ENCODE measurements around the gene PRPF38A. TPM values are rescaled to one million over a fixed set of nuclear protein-coding genes. Genes with fewer than 3 reads are reported as not detected.

Gene PRPF38A
- total RNA-seq, 1 donor from 2014 or later: 31.8 TPM

- no peak overlapping the region for H3K4me2 ChIP-seq (ENCODE audit: low read length)
- DNase-seq (ENCODE audit: low read depth) (no peak), FAIRE-seq (no peak)
- H3K79me2 ChIP-seq (ENCODE audit: insufficient read depth, low read length): peaks cover 23% of the 10 kb centered on the region
- H3K27ac Mint-ChIP-seq (ENCODE audit: unreplicated experiment): no peak overlapping the region
- no peak overlapping the region for H3K4me3 ChIP-seq (ENCODE audit: insufficient read depth, low read depth, low read length)
- H3K4me1 Mint-ChIP-seq (ENCODE audit: low read depth, unreplicated experiment): peaks cover 5% of the 10 kb centered on the region
- H3K4me1 ChIP-seq (ENCODE audit: insufficient read depth, low read length): peaks cover 9% of the 10 kb centered on the region
- no peaks in the 10 kb centered on the region for H3K36me3 Mint-ChIP-seq (ENCODE audit: low read depth, unreplicated experiment)
- H4K20me1 ChIP-seq (ENCODE audit: insufficient read depth, low read length): no peaks in the 10 kb centered on the region
- H3K27me3 Mint-ChIP-seq (ENCODE audit: low read depth, unreplicated experiment): no peaks in the 10 kb centered on the region
- no peaks in the 10 kb centered on the region for H3K9me3 ChIP-seq (ENCODE audit: insufficient read depth, low read depth, low read length)
- peaks cover 4% of the 10 kb centered on the region for H3K36me3 ChIP-seq (ENCODE audit: insufficient read depth, low read length)
- H3K27ac ChIP-seq (ENCODE audit: low read depth, low read length): no peak overlapping the region
- no peak overlapping the region for H2AFZ ChIP-seq (ENCODE audit: low read depth, low read length)
- H3K9me3 Mint-ChIP-seq (ENCODE audit: unreplicated experiment): no peaks in the 10 kb centered on the region
- TF ChIP-seq CTCF (IDR thresholded peaks at IDR 0.05; ENCODE audit: insufficient read depth, low read depth, low read length) (no peak), EZH2 (IDR thresholded peaks at IDR 0.05; ENCODE audit: insufficient read depth, low read length) (no peak)
- H3K9ac ChIP-seq (ENCODE audit: low read length): no peak overlapping the region
- H3K4me3 Mint-ChIP-seq (ENCODE audit: unreplicated experiment): no peak overlapping the region
- no peaks in the 10 kb centered on the region for H3K27me3 ChIP-seq (ENCODE audit: insufficient read depth, low read length)
Measured at GRCh38 chr1:52400131-52400530, 4.3 kb upstream of the PRPF38A start.

GRCh38 chr1:52402860-52403240 is 1.6 kb upstream of the PRPF38A start:
- H4K20me1 ChIP-seq (ENCODE audit: insufficient read depth, low read length): no peaks in the 10 kb centered on the region
- H3K79me2 ChIP-seq (ENCODE audit: insufficient read depth, low read length): peaks cover 45% of the 10 kb centered on the region
- no peak for DNase-seq (ENCODE audit: low read depth)
- H3K27me3 Mint-ChIP-seq (ENCODE audit: low read depth, unreplicated experiment): no peaks in the 10 kb centered on the region
- H3K27me3 ChIP-seq (ENCODE audit: insufficient read depth, low read length): no peaks in the 10 kb centered on the region
- H3K9me3 ChIP-seq (ENCODE audit: insufficient read depth, low read depth, low read length): no peaks in the 10 kb centered on the region
- no peak for FAIRE-seq
- peak overlapping the region; percentile 97 for H3K9ac ChIP-seq (ENCODE audit: low read length)
- peaks cover 3% of the 10 kb centered on the region for H3K36me3 Mint-ChIP-seq (ENCODE audit: low read depth, unreplicated experiment)
- H3K9me3 Mint-ChIP-seq (ENCODE audit: unreplicated experiment): no peaks in the 10 kb centered on the region
- peaks cover 4% of the 10 kb centered on the region for H3K36me3 ChIP-seq (ENCODE audit: insufficient read depth, low read length)
- peak overlapping the region; percentile 92 for H3K4me2 ChIP-seq (ENCODE audit: low read length)
- peaks cover 7% of the 10 kb centered on the region for H3K4me1 Mint-ChIP-seq (ENCODE audit: low read depth, unreplicated experiment)
- peaks cover 14% of the 10 kb centered on the region for H3K4me1 ChIP-seq (ENCODE audit: insufficient read depth, low read length)
- no peak overlapping the region for H2AFZ ChIP-seq (ENCODE audit: low read depth, low read length)
- H3K27ac Mint-ChIP-seq (ENCODE audit: unreplicated experiment): no peak overlapping the region
- no peak overlapping the region for H3K27ac ChIP-seq (ENCODE audit: low read depth, low read length)
- peak overlapping the region; percentile 100 for H3K4me3 Mint-ChIP-seq (ENCODE audit: unreplicated experiment)
- TF ChIP-seq EZH2 (IDR thresholded peaks at IDR 0.05; ENCODE audit: insufficient read depth, low read length) (no peak), CTCF (IDR thresholded peaks at IDR 0.05; ENCODE audit: insufficient read depth, low read depth, low read length) (no peak)
- H3K4me3 ChIP-seq (ENCODE audit: insufficient read depth, low read depth, low read length): peak overlapping the region; percentile 99

- Histone ChIP-seq H2AFZ (ENCODE audit: low read depth, low read length) (peak overlapping the region; percentile 96), H3K79me2 (ENCODE audit: insufficient read depth, low read length) (peaks cover 48% of the 10 kb centered on the region), H3K4me2 (ENCODE audit: low read length) (peak overlapping the region; percentile 92), H3K27me3 (ENCODE audit: insufficient read depth, low read length) (no peaks in the 10 kb centered on the region), H3K36me3 (ENCODE audit: insufficient read depth, low read length) (peaks cover 9% of the 10 kb centered on the region), H4K20me1 (ENCODE audit: insufficient read depth, low read length) (peaks cover 5% of the 10 kb centered on the region), H3K27ac (ENCODE audit: low read depth, low read length) (peak overlapping the region; percentile 92), H3K4me3 (ENCODE audit: insufficient read depth, low read depth, low read length) (peak overlapping the region; percentile 99), H3K9me3 (ENCODE audit: insufficient read depth, low read depth, low read length) (no peaks in the 10 kb centered on the region), H3K9ac (ENCODE audit: low read length) (peak overlapping the region; percentile 97), H3K4me1 (ENCODE audit: insufficient read depth, low read length) (peaks cover 14% of the 10 kb centered on the region)
- TF ChIP-seq CTCF (IDR thresholded peaks at IDR 0.05; ENCODE audit: insufficient read depth, low read depth, low read length) (no peak), EZH2 (IDR thresholded peaks at IDR 0.05; ENCODE audit: insufficient read depth, low read length) (no peak)
- Mint-ChIP-seq H3K27me3 (ENCODE audit: low read depth, unreplicated experiment) (no peaks in the 10 kb centered on the region), H3K4me1 (ENCODE audit: low read depth, unreplicated experiment) (peaks cover 7% of the 10 kb centered on the region), H3K4me3 (ENCODE audit: unreplicated experiment) (peak overlapping the region; percentile 100), H3K36me3 (ENCODE audit: low read depth, unreplicated experiment) (peaks cover 3% of the 10 kb centered on the region), H3K9me3 (ENCODE audit: unreplicated experiment) (no peaks in the 10 kb centered on the region), H3K27ac (ENCODE audit: unreplicated experiment) (peak overlapping the region; percentile 82)
- DNase-seq (ENCODE audit: low read depth): peak; percentile 72
- FAIRE-seq: no peak
Measured at GRCh38 chr1:52403566-52404115, 761 bp upstream of the PRPF38A start.

Measured in astrocyte (in vitro differentiated cells and primary cell).